ENCODE measurements around the gene RBM26.
"Not testable (repeated sequence)": the region's sequence is repeated elsewhere in the genome, so short reads cannot be mapped to it uniquely, and the experiment has no call there.

The RBM26 gene

DNA sequence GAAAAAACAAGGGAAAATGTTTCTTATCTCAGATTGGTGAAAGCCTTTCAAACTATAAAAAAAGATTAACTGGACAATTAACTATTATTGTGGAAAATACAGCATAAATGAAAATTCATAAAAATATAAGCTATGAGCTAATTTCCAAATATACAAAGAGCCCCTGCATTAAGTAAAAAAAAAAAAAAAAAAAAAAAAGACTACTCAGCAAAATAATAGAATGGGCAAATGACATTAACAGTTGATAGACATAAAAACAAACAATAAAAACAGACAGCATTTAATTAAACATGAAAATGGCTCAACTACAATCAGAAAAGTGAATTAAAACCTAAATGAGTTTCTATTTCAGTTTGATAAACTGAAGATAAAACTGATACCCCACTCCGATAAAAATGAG lies 77.5 kb downstream of the RBM26 start:
- DNase-seq: no peak

DNA sequence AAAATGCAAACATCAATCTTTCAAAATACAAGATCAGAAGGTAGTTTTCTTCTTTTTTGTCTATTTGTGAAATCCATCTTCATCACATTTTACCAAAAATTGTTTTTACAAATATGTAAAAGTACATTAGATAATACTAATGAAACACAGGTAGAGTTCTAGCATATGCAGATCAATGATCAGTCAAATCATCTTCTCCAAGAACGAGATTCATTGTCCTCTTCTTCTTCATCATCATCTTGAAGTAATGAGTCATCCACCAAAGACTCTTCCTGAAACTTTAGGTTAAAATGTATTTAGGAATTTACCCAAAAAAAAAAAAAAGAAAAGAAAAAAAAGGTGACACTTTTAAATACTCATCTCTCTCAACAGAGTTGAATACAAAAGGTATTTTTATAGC lies 85.6 kb downstream of the RBM26 start:
- DNase-seq: no peak

DNA sequence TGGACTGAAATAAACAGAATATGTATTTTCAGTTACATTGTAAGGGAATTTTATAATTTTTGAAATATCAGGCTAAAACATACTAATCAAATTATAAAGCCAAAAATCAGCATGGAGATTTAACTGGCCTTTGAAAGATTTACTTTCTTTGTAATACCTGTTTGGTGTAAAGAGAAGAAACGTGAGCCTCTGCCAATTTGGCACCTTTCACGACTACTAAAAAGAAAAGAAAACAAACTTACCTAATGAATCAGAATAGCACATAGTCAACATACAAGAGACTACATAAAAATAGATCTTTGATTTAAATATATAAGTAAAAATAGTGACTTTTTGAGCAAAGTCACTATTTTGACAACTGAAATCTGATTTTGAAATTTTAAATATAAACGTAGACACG lies 87.4 kb downstream of the RBM26 start:
- no peak for DNase-seq

DNA sequence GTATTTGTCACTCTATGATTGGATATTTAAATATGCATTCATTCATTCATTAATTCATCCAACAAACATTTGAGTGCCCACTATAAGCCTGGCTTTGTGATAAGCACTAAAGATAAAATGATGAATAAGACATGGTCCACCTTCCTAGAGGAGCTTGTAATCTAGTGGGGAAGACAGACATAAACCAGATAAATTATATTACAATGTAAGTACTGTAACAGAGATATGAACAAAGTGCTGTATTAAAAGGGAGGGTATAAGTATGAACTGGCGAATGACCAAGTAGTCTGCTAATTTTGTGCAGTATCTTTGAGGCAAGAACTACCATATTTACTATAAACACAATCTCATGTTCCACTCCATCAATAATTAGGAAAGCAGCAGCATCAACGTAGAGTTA lies 88.2 kb downstream of the RBM26 start:
- no peak for DNase-seq

- no peak for DNase-seq
Measured at GRCh38 chr13:79314652-79315051, 91.4 kb downstream of the RBM26 start.

DNA sequence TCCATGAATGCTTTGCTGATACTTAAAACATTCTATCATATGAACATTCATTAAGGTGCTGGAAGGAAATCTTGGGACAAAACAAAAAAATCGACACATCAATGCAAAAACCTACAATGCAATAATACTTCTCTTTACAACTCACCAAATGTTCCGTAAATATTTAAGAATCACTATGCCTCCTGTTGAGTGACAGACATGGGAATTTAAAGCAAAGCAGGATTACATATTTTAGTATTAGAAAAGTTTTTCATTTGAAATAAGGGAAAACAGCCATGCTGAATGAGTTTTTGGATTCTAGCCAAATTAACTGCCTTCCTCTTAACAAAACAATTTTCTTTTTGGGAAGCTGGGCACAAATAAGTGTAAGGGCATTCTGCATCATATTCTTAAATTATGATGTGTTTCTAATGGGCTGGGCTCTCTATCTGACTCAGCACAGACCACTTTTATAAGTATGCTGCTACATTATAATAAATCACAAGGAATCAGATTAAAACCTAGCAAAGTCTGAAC lies 93.7 kb downstream of the RBM26 start:
- DNase-seq: no peak

- no peak for DNase-seq
Measured at GRCh38 chr13:79311386-79311785, 94.7 kb downstream of the RBM26 start.

GRCh38 chr13:79309690-79310089 lies 96.4 kb downstream of the RBM26 start:
- no peak for DNase-seq

GRCh38 chr13:79307866-79308298 lies 98.2 kb downstream of the RBM26 start:
- DNase-seq: no peak

DNA sequence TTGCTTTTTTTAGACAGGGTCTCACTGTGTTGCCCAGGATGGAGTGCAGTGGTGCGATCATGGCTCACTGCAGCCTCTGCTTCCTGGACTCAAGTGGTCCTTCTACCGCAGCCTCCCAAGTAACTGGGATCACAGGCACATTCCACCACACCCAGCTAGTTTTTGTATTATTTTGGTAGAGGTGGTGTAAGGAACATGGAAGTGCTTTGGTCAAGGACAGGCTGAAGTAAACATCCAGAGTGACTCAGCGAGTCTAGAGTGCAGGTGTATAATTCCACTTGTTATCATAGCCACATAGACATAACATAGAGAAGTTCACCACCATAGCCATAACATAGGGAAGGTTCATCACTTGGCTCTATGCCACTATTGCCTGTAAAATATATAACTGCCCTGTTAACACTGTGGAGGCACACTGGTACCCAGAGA lies 98.6 kb downstream of the RBM26 start:
- DNase-seq: no peak

GRCh38 chr13:79306650-79307049 lies 99.4 kb downstream of the RBM26 start:
- DNase-seq: no peak

GRCh38 chr13:79297128-79297527 lies 108.9 kb downstream of the RBM26 start:
- DNase-seq: no peak

- no peak for DNase-seq
Measured at GRCh38 chr13:79295906-79296706, 109.9 kb downstream of the RBM26 start.

DNA sequence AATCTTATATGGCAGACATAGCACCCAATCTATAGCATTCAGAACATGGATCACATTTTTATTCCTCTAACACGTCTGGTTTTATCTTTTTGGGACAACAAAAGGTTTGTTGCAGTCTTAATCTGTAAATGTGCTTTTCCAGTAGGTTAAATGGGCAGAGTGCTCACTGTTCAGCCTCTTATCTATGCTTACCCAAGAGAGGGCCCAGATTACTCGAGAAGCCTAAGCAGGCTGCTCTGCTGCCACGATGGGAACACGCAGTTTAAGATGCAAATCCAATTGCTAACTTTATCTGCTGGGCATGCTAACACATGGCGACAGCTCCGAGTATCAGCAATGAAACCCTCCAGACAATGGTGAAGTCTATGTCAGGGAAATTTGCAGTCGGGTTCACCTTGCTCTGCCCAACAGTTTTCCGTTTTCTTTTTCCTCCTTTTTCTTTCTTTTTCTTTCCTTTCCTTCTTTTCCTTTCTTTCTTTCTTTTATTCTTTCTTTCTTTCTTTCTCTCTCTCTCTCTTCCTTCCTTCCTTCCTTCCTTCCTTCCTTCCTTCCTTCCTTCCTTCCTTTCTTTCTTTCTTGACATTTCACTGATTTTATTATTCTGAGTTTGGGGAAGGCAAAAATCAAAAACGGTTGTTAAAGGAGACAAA lies 115.3 kb downstream of the RBM26 start:
- no peak for DNase-seq

DNA sequence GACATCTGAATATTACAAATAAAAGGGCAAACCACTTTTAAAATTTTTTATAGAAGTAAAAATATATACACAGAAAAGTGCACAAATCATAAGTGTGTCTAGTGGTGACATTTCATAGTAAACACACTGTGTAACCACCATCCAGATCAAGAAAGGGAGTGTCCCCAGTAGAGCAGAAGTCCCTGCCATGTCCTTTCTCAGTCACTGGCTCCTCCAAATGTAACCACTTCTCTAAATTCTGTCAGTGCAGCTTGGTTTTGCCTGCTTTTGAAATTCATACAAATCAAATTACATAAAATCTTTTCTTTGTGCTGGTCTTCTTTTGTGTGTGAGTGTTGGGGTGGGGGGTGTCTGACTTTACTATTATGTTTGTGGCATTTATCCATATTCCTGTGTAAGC lies 116.5 kb downstream of the RBM26 start:
- DNase-seq: no peak

GRCh38 chr13:79287939-79288795 lies 117.9 kb downstream of the RBM26 start:
- no peak for DNase-seq

DNA sequence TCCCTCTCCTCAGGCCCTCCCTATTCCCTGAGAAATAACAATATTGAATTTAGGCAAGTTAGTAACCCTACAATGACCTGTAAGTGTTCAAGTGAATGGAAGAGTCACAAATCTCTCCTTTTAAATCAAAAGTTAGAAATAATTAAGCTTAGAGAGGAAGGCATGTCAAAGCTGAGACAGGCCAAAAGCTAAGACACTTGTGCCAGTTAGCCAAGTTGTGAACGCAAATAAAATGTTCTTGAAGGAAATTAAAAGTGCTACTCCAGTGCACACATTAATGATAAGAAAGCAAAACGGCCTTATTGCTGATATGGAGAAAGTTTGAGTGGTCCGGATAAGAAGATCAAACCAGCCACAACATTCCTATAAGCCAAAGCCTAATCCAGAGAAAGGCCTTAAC lies 120.9 kb downstream of the RBM26 start:
- DNase-seq: no peak

GRCh38 chr13:79283742-79284141 lies 122.3 kb downstream of the RBM26 start:
- DNase-seq: no peak

GRCh38 chr13:79282976-79283375 lies 123.1 kb downstream of the RBM26 start:
- DNase-seq: no peak

DNA sequence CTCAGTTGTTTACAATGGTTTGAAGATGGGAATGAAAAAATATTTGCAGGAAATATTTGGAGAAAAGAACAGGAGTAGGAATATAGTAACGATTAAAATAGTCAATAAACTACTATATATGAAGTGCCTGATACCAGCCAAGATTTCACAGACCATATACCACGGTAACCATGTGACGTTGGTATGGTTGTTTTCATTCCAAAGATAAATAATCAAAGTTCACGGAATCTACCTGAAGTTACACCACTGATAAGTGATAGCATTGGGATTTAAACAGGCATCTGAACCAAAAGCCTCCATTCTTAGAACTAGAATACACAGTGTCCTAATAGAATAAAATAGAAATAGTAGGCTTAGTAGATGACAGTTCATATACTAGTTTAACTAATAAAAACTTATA lies 123.5 kb downstream of the RBM26 start:
- DNase-seq: no peak

GRCh38 chr13:79281339-79281747 lies 124.7 kb downstream of the RBM26 start:
- DNase-seq: no peak

- DNase-seq: not testable (repeated sequence)
Measured at GRCh38 chr13:79279735-79280134, 126.3 kb downstream of the RBM26 start.

DNA sequence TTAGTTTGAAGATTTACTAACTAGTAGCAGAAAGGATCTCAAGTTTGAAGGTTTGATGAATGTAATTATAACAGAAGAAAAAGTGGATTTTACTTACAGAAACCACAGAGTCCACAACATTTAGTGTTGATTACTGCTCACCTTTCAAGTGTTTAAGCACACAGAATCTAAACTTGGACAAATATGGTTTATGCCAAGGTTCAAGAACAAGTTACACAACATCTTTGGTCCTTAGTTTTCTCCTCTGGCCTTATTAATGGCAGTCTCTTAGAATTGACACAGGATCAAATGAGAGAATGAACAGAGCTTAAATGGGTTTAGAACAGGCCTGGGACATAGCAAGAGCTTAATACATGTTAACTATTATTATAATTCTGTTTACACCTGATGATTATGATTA lies 133.0 kb downstream of the RBM26 start:
- no peak for DNase-seq
